A549 (cell line): ENCODE results near the gene NEK4. TPM values are rescaled to one million over a fixed set of nuclear protein-coding genes. Genes with fewer than 3 reads are reported as not detected.

ENCODE experiments used
- ATAC-seq, 2 experiments: fragments of 200-7000 bp in 1 of 2; fragments of >200 bp in 1 of 2; cut with Nextera tagmentation in 1 of 2; cut with Tn5 transposase in 1 of 2; 3 replicates each; pipeline versions ENCODE4 v1.8.0 to v1.9.1; 2018 to 2020; ENCODE audit warnings: mild to moderate bottlenecking in 1 of 2, moderate library complexity in 1 of 2
- CTCF ChIA-PET: fragments of 300-600 bp; sonication (Branson Sonifier 250); formaldehyde crosslinking; extraction: SDS; loops from one replicate; lab custom pipeline; 2021; ENCODE audit warnings: antibody characterized with exemption, inconsistent platforms; lab: Yijun Ruan, JAX
- POLR2A ChIA-PET: fragments of 350-600 bp; formaldehyde crosslinking; extraction: SDS; loops from one replicate; lab custom pipeline; 2021; ENCODE audit warnings: antibody characterized with exemption, inconsistent platforms; lab: Yijun Ruan, JAX
- DNase-seq, 2 experiments: peaks; one replicate each; pipeline versions ENCODE4 v3.0.0 to v3.0.0-alpha.2; 2011 to 2016; ENCODE audit warnings: low read depth in 1 of 2, low spot score in 1 of 2
- FAIRE-seq: peaks from 2 replicates; lab custom pipeline; 2011; peaks lifted over from hg19 to GRCh38; lab: Jason Lieb, UNC
- H3K27ac ChIP-seq, 2 experiments: fragments of >200 bp; sonication (Bioruptor Twin); formaldehyde crosslinking; 3 replicates each; pipeline ENCODE4 v1.5.1; 2016 to 2017
- H3K4me1 ChIP-seq: fragments of >200 bp; sonication (Bioruptor Twin); formaldehyde crosslinking; 3 replicates; pipeline ENCODE4 v1.6.1; 2016
- H3K4me2 ChIP-seq: fragments of >200 bp; sonication (Bioruptor Twin); formaldehyde crosslinking; 3 replicates; pipeline ENCODE4 v1.6.1; 2016
- H3K4me3 ChIP-seq: fragments of >200 bp; sonication (Bioruptor Twin); formaldehyde crosslinking; 3 replicates; pipeline ENCODE4 v1.5.1; 2016
- H3K9me3 ChIP-seq: fragments of >200 bp; sonication (Bioruptor Twin); formaldehyde crosslinking; 3 replicates; pipeline ENCODE4 v1.6.1; 2016
- CEBPB ChIP-seq, 2 experiments: fragments of >200 bp in 1 of 2; sonication (Bioruptor Twin) in 1 of 2; formaldehyde crosslinking in 1 of 2; IDR thresholded peaks; 2 replicates each; pipeline ENCODE4 v1.6.1; 2012 to 2016
- CHD2 ChIP-seq: fragments of 150-350 bp; IDR thresholded peaks from 2 replicates; pipeline ENCODE4 v1.6.1; 2014; ENCODE audit warnings: low read length; ENCODE audit not compliant: partially characterized antibody
- ESRRA ChIP-seq: fragments of 150-350 bp; IDR thresholded peaks from 2 replicates; pipeline ENCODE4 v1.6.1; 2014; ENCODE audit warnings: mild to moderate bottlenecking, low read length, borderline replicate concordance
- GATA3 ChIP-seq: IDR thresholded peaks from 2 replicates; pipeline ENCODE4 v1.6.1; 2012; ENCODE audit warnings: borderline replicate concordance
- HDAC2 ChIP-seq: fragments of 200-600 bp; sonication (generic); IDR thresholded peaks from 2 replicates; pipeline ENCODE4 v1.6.1; 2016
- HOXA7 ChIP-seq: fragments of 250-450 bp; sonication (Bioruptor Pico); IDR thresholded peaks from 2 replicates; pipeline ENCODE4 v1.5.0; 2020; ENCODE audit warnings: mild to moderate bottlenecking, moderate library complexity
- HOXB5 ChIP-seq: fragments of 250-450 bp; sonication (Bioruptor Pico); IDR thresholded peaks from 2 replicates; pipeline ENCODE4 v1.5.0; 2020; ENCODE audit warnings: mild to moderate bottlenecking, moderate library complexity
- KDM1A ChIP-seq: fragments of 200-600 bp; sonication (generic); IDR thresholded peaks from 2 replicates; pipeline ENCODE4 v1.6.1; 2016; ENCODE audit warnings: low read depth, mild to moderate bottlenecking
- KDM5A ChIP-seq: fragments of 200-600 bp; sonication (generic); IDR thresholded peaks from 2 replicates; pipeline ENCODE4 v1.6.1; 2016; ENCODE audit warnings: antibody characterized with exemption, mild to moderate bottlenecking
- MAFK ChIP-seq: fragments of 450-650 bp; IDR thresholded peaks from 2 replicates; pipeline ENCODE4 v1.6.1; 2014; ENCODE audit not compliant: partially characterized antibody
- MAX ChIP-seq: IDR thresholded peaks from 2 replicates; pipeline ENCODE4 v1.6.1; 2012
- NFE2L2 ChIP-seq: fragments of 150-350 bp; conservative IDR thresholded peaks from 2 replicates; pipeline ENCODE4 v1.6.1; 2014; ENCODE audit warnings: low read length
- NPAS2 ChIP-seq: fragments of 250-450 bp; sonication (Bioruptor Pico); IDR thresholded peaks from 2 replicates; pipeline ENCODE4 v1.8.0; 2022; ENCODE audit warnings: mild to moderate bottlenecking, moderate library complexity, borderline replicate concordance
- NR3C1 ChIP-seq: fragments of >200 bp; sonication (Bioruptor Twin); formaldehyde crosslinking; IDR thresholded peaks from 3 replicates; pipeline ENCODE4 v1.6.1; 2017
- PHF8 ChIP-seq: fragments of 200-600 bp; sonication (generic); IDR thresholded peaks from 2 replicates; pipeline ENCODE4 v1.6.1; 2016; ENCODE audit warnings: low read depth, mild to moderate bottlenecking, antibody characterized with exemption, moderate library complexity, borderline replicate concordance
- POLR2A ChIP-seq: IDR thresholded peaks from 2 replicates; pipeline ENCODE4 v1.6.1; 2012; ENCODE audit warnings: mild to moderate bottlenecking, low read length
- POLR2AphosphoS2 ChIP-seq: conservative IDR thresholded peaks from 2 replicates; pipeline ENCODE4 v1.6.1; 2012; ENCODE audit warnings: low read length, improper control_type of control experiment, inconsistent platforms
- RARB ChIP-seq: fragments of 250-450 bp; sonication (Bioruptor Pico); IDR thresholded peaks from 2 replicates; pipeline ENCODE4 v1.8.0; 2021; ENCODE audit warnings: mild to moderate bottlenecking, moderate library complexity
- RFX5 ChIP-seq: fragments of 450-650 bp; IDR thresholded peaks from 2 replicates; pipeline ENCODE4 v1.7.1; 2014; ENCODE audit warnings: antibody characterized with exemption, mild to moderate bottlenecking, moderate library complexity
- ZC3H11A ChIP-seq: fragments of 450-650 bp; IDR thresholded peaks from 2 replicates; pipeline ENCODE4 v1.6.1; 2014; ENCODE audit warnings: antibody characterized with exemption, mild to moderate bottlenecking
- ZFP36 ChIP-seq: fragments of 450-650 bp; IDR thresholded peaks from 2 replicates; pipeline ENCODE4 v1.6.1; 2014; ENCODE audit warnings: borderline replicate concordance; ENCODE audit not compliant: partially characterized antibody
- WGBS: methylation state at CpG from one replicate; pipeline ENCODE4 v1.1.6; 2017; ENCODE audit errors: missing lambda C conversion rate; 5-methylcytosine and 5-hydroxymethylcytosine counted together
- polyA plus RNA-seq, 4 experiments: library from polyadenylated mRNA; depleted of rRNA in 3 of 4; stranded (reverse); fragments of >200 nt; fragmentation: RNase III in 1 of 4; extraction: RNeasy Plus Mini Kit Qiagen cat#74134 plus additional on column Dnase treatment in 1 of 4; gene quantifications; 2 replicates in 3 of 4; 3 replicates in 1 of 4; pipeline ENCODE4 v1.2.3, GENCODE V29; 2011 to 2017
- TF ChIP-seq, protein P1 (sequence below): IDR thresholded peaks from 2 replicates; pipeline ENCODE4 v1.6.1; 2012
- TF ChIP-seq, protein P2 (sequence below): fragments of >200 bp; sonication (Bioruptor Twin); formaldehyde crosslinking; IDR thresholded peaks from 3 replicates; pipeline ENCODE4 v1.5.1; 2016
- TF ChIP-seq, protein P3 (sequence below): fragments of >200 bp; sonication (Bioruptor Twin); formaldehyde crosslinking; IDR thresholded peaks from 3 replicates; pipeline ENCODE4 v1.6.1; 2016
- TF ChIP-seq, protein P4 (sequence below): fragments of 150-350 bp; IDR thresholded peaks from 2 replicates; pipeline ENCODE4 v1.6.1; 2014; ENCODE audit warnings: low read depth, mild to moderate bottlenecking, low read length

Gene NEK4
- polyA plus RNA-seq, 2 of the 4 experiments (the other 2 are of a cell fraction): 12.1 to 19.4 TPM

GRCh38 chr3:52705438-52705687, 65.4 kb downstream of the NEK4 start:
- no peak for FAIRE-seq
- Histone ChIP-seq H3K4me3 (peak overlapping the region; percentile 74), H3K27ac (peak overlapping the region; percentile 94 to 99), H3K4me1 (peaks cover 25% of the 10 kb centered on the region)
- ChIA-PET CTCF (interaction anchor here (1.1 kb wide), 1 partner anchor 10 kb away, joined by 3 read pairs; no protein-coding TSS in a partner anchor), POLR2A (interaction anchor here (0.9 to 1.7 kb wide), 4 partner anchors 11 to 35 kb away, joined by 3 to 6 read pairs (median 4); no protein-coding TSS in a partner anchor)
- ATAC-seq: no peak; a peak in 3 of 6 replicates
- no peak for TF ChIP-seq POLR2AphosphoS2
- TF ChIP-seq PHF8: 0 out of 2 replicates have a peak, but pooled peaks have one; percentile 1
- TF ChIP-seq, all 56 proteins: peak for 1
- no peaks in the 10 kb centered on the region for H3K9me3 ChIP-seq
- WGBS: 0% methylated on average over 2 of the region's 25 CpGs
- peak overlapping the region; percentile 95 for H3K4me2 ChIP-seq
- no peak for DNase-seq

DNA sequence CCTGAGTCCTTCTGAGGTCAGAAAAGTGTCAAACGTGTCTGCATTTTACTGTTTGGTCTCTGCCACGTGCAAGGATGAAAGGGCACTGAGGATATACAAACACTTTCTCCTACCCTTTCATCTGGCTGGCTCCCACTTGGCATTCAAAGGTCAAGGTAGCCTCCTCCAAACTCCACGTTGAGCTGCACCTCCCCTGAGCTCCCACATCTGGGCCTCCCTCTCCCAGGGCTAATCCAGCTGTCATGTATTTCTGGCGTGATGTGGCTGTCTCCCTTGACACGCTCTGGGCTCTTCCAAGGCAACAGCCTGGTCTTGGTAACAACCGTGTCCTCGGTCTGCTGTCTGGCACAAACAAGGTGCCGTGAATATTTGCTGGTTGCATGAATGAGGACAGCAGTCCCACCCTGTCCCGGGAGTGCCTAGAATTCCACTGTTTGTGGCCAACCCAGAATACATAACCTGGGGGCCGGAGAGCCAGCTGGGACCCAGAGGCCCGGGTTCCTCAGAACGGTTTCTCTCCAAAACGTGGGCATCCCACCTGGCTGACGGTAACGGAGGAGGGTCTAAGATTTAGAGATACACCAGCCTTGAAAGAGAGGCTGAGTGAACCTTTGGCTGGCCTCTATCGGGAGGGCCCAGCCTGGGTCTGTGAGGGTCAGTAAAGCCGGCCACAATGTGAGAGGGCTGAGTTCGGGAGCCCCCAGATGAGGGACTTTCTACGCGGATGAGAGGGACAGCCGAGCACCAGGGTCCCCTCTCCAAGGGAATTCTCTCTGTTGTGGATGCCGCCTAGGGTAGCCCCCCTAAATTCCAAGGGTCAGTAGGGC, 65.9 kb downstream of the NEK4 start:
- FAIRE-seq: no peak
- POLR2A ChIA-PET: interaction anchor here (1.6 to 1.7 kb wide), 2 partner anchors 15 to 34 kb away, joined by 5 to 6 read pairs; no protein-coding TSS in a partner anchor

DNA sequence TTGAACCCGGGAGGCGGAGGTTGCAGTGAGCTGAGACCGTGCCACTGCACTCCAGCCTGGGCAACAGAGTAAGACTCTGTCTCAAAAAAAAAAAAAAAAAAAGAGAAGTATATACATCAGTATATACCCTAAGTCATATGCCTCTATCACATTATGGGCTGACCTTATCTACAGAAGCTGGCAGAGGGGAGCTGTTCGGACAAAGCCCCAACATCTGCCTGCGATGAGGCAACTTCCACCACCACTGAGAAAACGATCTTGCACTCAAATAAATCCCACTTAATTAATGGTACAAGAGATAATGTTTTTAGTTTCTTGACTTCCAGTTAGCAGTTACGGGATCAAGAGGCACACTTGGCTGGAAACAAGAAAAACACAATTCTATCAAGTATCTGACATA, 67.4 kb downstream of the NEK4 start:
- Histone ChIP-seq H3K4me1 (peaks cover 25% of the 10 kb centered on the region), H3K4me2 (no peak overlapping the region; the same call in 2 of the 3 replicates), H3K27ac (no peak overlapping the region), H3K9me3 (no peaks in the 10 kb centered on the region), H3K4me3 (no peak overlapping the region)
- POLR2A ChIA-PET: no interaction called here
- ATAC-seq (no peak), DNase-seq (no peak), FAIRE-seq (no peak)
- 86% methylated on average over 7 of the region's 7 CpGs for WGBS
- CTCF ChIA-PET: no interaction called here
- TF ChIP-seq KDM5A (no peak), POLR2A (no peak), HOXA7 (CRISPR knock-in tag) (no peak), NPAS2 (CRISPR knock-in tag) (no peak), HOXB5 (CRISPR knock-in tag) (no peak), KDM1A (no peak), ESRRA (no peak), RARB (no peak)
- TF ChIP-seq, protein P1, sequence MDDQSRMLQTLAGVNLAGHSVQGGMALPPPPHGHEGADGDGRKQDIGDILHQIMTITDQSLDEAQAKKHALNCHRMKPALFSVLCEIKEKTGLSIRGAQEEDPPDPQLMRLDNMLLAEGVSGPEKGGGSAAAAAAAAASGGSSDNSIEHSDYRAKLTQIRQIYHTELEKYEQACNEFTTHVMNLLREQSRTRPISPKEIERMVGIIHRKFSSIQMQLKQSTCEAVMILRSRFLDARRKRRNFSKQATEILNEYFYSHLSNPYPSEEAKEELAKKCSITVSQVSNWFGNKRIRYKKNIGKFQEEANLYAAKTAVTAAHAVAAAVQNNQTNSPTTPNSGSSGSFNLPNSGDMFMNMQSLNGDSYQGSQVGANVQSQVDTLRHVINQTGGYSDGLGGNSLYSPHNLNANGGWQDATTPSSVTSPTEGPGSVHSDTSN: no peak
- TF ChIP-seq, protein P2, sequence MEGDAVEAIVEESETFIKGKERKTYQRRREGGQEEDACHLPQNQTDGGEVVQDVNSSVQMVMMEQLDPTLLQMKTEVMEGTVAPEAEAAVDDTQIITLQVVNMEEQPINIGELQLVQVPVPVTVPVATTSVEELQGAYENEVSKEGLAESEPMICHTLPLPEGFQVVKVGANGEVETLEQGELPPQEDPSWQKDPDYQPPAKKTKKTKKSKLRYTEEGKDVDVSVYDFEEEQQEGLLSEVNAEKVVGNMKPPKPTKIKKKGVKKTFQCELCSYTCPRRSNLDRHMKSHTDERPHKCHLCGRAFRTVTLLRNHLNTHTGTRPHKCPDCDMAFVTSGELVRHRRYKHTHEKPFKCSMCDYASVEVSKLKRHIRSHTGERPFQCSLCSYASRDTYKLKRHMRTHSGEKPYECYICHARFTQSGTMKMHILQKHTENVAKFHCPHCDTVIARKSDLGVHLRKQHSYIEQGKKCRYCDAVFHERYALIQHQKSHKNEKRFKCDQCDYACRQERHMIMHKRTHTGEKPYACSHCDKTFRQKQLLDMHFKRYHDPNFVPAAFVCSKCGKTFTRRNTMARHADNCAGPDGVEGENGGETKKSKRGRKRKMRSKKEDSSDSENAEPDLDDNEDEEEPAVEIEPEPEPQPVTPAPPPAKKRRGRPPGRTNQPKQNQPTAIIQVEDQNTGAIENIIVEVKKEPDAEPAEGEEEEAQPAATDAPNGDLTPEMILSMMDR: no peak

More for the DNA sequence above, 65.9 kb downstream of the NEK4 start:
- H3K9me3 ChIP-seq: no peaks in the 10 kb centered on the region
- 0 out of 2 replicates have a peak, but pooled peaks have one; percentile 7 for TF ChIP-seq MAX
- TF ChIP-seq MAFK: no peak
- TF ChIP-seq HDAC2: no peak
- no peak for TF ChIP-seq CEBPB (IDR thresholded peaks at IDR 0.05)
- H3K4me1 ChIP-seq: peaks cover 25% of the 10 kb centered on the region
- H3K27ac ChIP-seq: peak overlapping the region; percentile 94 to 99
- WGBS: 2% methylated on average over 15 of the region's 22 CpGs
- CTCF ChIA-PET: interaction anchor here (1.1 kb wide), 1 partner anchor 10 kb away, joined by 3 read pairs; no protein-coding TSS in a partner anchor
- DNase-seq (peak; percentile 12 to 21), ATAC-seq (peak; percentile 31 to 38; a peak in 5 of 6 replicates)
- peak overlapping the region; percentile 95 for H3K4me2 ChIP-seq
- peak overlapping the region; percentile 74 for H3K4me3 ChIP-seq

DNA sequence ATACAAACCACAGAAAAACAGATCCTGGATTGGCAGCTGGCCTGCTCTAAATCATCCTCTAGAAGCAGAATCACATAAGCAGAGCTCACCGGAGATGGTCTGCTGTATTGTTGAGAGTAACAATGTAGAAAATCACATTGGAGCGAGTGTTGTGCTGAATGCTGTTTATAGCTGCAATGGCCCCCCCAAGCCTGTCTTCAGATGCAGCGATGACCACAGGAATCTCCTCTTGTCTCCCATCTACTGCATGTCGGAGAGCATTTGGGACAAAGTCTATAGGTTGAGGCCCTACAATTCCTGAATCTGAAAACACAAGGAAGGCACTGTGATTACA, 73.1 kb downstream of the NEK4 start:
- no peak for DNase-seq
- H3K4me3 ChIP-seq: no peak overlapping the region
- peak; percentile 27 to 33; a peak in 3 of 6 replicates for ATAC-seq
- TF ChIP-seq CHD2 (no peak), KDM1A (no peak), NFE2L2 (no peak), HOXB5 (CRISPR knock-in tag) (no peak), RFX5 (no peak), ZFP36 (no peak), GATA3 (no peak), ZC3H11A (no peak), NR3C1 (no peak)
- TF ChIP-seq, protein P3, sequence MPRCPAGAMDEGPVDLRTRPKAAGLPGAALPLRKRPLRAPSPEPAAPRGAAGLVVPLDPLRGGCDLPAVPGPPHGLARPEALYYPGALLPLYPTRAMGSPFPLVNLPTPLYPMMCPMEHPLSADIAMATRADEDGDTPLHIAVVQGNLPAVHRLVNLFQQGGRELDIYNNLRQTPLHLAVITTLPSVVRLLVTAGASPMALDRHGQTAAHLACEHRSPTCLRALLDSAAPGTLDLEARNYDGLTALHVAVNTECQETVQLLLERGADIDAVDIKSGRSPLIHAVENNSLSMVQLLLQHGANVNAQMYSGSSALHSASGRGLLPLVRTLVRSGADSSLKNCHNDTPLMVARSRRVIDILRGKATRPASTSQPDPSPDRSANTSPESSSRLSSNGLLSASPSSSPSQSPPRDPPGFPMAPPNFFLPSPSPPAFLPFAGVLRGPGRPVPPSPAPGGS: no peak
- TF ChIP-seq, protein P4, sequence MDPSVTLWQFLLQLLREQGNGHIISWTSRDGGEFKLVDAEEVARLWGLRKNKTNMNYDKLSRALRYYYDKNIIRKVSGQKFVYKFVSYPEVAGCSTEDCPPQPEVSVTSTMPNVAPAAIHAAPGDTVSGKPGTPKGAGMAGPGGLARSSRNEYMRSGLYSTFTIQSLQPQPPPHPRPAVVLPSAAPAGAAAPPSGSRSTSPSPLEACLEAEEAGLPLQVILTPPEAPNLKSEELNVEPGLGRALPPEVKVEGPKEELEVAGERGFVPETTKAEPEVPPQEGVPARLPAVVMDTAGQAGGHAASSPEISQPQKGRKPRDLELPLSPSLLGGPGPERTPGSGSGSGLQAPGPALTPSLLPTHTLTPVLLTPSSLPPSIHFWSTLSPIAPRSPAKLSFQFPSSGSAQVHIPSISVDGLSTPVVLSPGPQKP: no peak
- H3K4me2 ChIP-seq: no peak overlapping the region
- ChIA-PET POLR2A (no interaction called here), CTCF (no interaction called here)
- H3K4me1 ChIP-seq: no peaks in the 10 kb centered on the region; the same call in 2 of the 3 replicates
- no peak overlapping the region for H3K27ac ChIP-seq
- 98% methylated on average over 4 of the region's 4 CpGs for WGBS
- no peaks in the 10 kb centered on the region for H3K9me3 ChIP-seq
- FAIRE-seq: no peak
